T-helper 2 cell treated with Interferon-gamma antibody and Interleukin-4, amounts not matched to agents 5 μg/mL and 100 μg/mL, for 36 hours (primary cell): Measurements from ENCODE around the gene PGLYRP2.

ENCODE experiments used
- DNase-seq: peaks from one replicate; pipeline ENCODE4 v3.0.0; 2021; ENCODE audit warnings: low spot score
- H3K27ac Mint-ChIP-seq: one replicate; pipeline ENCODE4 v1.8.0; 2021; ENCODE audit warnings: mild to moderate bottlenecking, mixed read lengths
- H3K27me3 Mint-ChIP-seq: one replicate; pipeline ENCODE4 v1.8.0; 2021; ENCODE audit warnings: low read depth, mixed read lengths
- H3K36me3 Mint-ChIP-seq: one replicate; pipeline ENCODE4 v1.8.0; 2021; ENCODE audit warnings: low read depth, mixed read lengths
- H3K4me1 Mint-ChIP-seq: one replicate; pipeline ENCODE4 v1.8.0; 2021; ENCODE audit warnings: low read depth, mixed read lengths
- H3K4me3 Mint-ChIP-seq: one replicate; pipeline ENCODE4 v1.8.0; 2022; ENCODE audit warnings: mild to moderate bottlenecking, moderate library complexity, mixed read lengths
- H3K9me3 Mint-ChIP-seq: one replicate; pipeline ENCODE4 v1.8.0; 2021; ENCODE audit warnings: mixed read lengths

Gene PGLYRP2

GRCh38 chr19:15444505-15445226 is 34.6 kb downstream of the PGLYRP2 start:
- H3K36me3 Mint-ChIP-seq = peaks cover 10% of the 10 kb centered on the region
- no peak overlapping the region for H3K4me3 Mint-ChIP-seq
- H3K9me3 Mint-ChIP-seq = no peaks in the 10 kb centered on the region
- no peaks in the 10 kb centered on the region for H3K4me1 Mint-ChIP-seq
- H3K27ac Mint-ChIP-seq = no peak overlapping the region
- no peaks in the 10 kb centered on the region for H3K27me3 Mint-ChIP-seq
- no peak for DNase-seq

DNA sequence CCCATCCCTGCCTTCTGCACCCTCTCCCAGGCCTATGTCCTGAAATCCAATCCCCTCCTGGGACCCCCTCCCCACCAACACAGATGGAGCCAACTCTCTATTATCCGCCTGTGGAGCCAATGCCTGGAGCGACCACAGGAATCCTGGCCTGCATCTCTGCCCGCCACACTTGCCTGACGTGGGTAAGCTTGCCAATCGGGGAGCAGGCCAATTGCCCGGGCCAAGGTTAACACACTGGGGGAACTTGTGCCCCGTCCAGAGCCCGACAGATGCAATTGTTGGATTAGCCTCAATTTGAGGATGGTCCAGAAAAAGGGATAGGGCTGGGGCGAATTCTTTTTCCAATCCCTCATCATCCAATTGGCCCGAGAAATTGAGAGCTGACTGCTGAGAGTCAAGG is 35.5 kb downstream of the PGLYRP2 start:
- no peak for DNase-seq
- no peaks in the 10 kb centered on the region for H3K27me3 Mint-ChIP-seq

DNA sequence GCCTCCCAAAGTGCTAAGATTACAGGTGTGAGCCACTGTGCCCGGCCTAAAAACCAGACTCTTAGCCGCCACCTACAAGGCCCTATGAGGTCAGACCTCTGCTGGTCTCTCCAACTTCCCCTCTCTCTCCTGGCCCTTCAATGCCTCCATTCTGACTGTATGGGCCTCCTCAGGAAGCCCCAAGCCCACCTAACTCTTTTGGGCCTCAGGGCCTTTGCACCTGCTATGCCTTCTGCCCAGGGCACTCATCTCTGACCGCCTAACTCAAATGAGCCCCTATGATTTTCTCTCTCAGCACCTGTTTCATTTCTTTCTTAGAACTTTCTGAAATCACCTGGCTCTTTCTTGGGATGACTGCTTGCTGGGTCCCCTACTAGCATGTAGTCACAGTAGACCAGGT is 36.0 kb downstream of the PGLYRP2 start:
- no peaks in the 10 kb centered on the region for H3K4me1 Mint-ChIP-seq
- peaks cover 7% of the 10 kb centered on the region for H3K36me3 Mint-ChIP-seq

More for the DNA sequence above, 35.5 kb downstream of the PGLYRP2 start:
- Mint-ChIP-seq H3K4me1 (no peaks in the 10 kb centered on the region), H3K4me3 (no peak overlapping the region), H3K27ac (no peak overlapping the region), H3K9me3 (no peaks in the 10 kb centered on the region), H3K36me3 (peaks cover 10% of the 10 kb centered on the region)

DNA sequence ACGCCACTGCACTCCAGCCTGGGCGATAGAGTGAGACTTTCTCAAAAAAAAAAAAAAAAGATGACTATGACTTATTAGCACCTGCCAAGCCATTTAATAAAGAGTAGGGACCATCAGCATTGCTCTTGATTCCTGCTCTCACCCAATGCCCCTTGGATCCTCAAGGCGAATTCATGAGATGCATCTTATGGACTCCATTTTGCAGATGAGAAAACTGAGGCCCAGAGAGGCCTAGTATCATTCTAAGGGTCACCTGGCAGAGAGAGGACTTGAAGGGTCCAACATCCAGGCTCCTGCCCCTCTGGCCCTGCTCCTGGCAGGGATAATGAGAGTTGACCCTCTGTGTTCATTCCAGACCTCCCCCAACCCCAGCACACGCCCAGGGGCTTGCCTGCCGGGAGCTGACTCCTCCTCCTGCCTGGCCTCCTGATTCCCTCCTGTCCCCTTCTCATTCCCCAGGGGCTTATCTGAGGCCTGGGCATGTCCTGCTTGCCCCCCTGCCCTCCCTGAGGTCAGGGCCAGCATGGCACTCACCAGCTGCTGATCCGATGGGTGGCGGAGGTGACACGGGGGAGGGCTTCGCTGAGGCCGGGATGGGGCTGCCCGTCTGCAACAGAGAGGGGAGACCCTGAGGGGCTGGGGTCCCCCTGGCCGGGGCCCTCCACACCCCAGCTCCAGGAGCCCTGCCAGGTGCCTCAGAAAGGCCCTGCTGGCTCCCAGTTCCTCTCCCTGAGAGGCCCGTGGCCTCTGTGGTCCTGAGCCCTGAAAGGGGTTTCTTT is 37.0 kb downstream of the PGLYRP2 start:
- no peak overlapping the region for H3K27ac Mint-ChIP-seq
- peaks cover 3% of the 10 kb centered on the region for H3K36me3 Mint-ChIP-seq
- H3K4me1 Mint-ChIP-seq = no peaks in the 10 kb centered on the region
- no peaks in the 10 kb centered on the region for H3K27me3 Mint-ChIP-seq
- no peak overlapping the region for H3K4me3 Mint-ChIP-seq
- no peak for DNase-seq
- H3K9me3 Mint-ChIP-seq = no peaks in the 10 kb centered on the region

More for the DNA sequence above, 36.0 kb downstream of the PGLYRP2 start:
- no peaks in the 10 kb centered on the region for H3K27me3 Mint-ChIP-seq
- H3K4me3 Mint-ChIP-seq = no peak overlapping the region
- no peak for DNase-seq
- no peak overlapping the region for H3K27ac Mint-ChIP-seq
- no peaks in the 10 kb centered on the region for H3K9me3 Mint-ChIP-seq

GRCh38 chr19:15441317-15441716 is 38.0 kb downstream of the PGLYRP2 start:
- no peaks in the 10 kb centered on the region for H3K9me3 Mint-ChIP-seq
- no peak overlapping the region for H3K4me3 Mint-ChIP-seq
- no peaks in the 10 kb centered on the region for H3K36me3 Mint-ChIP-seq
- no peak for DNase-seq
- H3K27ac Mint-ChIP-seq = no peak overlapping the region
- H3K27me3 Mint-ChIP-seq = no peaks in the 10 kb centered on the region
- peaks cover under 1% of the 10 kb centered on the region for H3K4me1 Mint-ChIP-seq

DNA sequence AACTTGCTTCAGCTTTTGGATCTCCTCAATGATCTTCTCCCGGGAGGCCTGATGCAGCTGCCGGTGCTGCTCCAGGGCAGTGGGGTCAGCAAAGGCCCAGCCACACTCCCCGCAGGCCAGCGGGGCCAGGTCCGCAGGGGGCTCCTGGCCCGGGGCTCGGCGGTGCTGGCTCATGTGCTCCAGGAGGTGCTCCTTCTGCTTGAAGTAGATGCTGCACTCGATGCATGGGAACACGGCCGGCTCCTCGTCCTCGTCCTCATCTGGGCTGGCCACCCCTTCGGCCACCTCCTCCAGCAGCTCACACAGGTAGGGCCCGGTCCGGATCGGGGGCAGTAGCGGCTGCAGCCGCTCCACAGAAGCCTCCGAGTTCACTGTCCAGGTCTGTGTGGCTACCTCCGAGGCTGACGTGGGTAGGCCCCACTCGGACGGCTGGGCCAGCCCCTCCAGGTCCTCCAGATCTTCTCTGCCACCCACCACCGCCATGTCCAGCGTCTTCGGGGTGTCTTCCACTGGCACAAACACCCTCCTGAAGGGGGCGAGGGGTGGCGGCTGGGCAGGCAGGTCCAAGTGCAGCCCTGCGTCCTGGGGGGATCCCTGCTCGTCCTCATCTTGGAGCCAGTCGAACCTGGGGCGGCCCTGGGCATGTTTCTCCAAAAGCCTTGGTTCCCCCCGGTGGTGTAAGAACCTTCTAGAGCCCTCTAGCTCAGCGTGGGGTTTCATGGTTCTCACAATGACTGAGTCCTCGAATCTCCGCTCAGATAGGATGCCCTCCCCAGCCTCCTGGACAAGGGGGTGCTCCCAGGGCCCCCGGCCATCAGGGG is 39.3 kb downstream of the PGLYRP2 start:
- Mint-ChIP-seq H3K4me3 (no peak overlapping the region), H3K36me3 (no peaks in the 10 kb centered on the region), H3K27me3 (no peaks in the 10 kb centered on the region), H3K27ac (no peak overlapping the region), H3K9me3 (no peaks in the 10 kb centered on the region), H3K4me1 (peaks cover 2% of the 10 kb centered on the region)
- no peak for DNase-seq

GRCh38 chr19:15439078-15439799 is 40.1 kb downstream of the PGLYRP2 start:
- H3K4me1 Mint-ChIP-seq = peaks cover 2% of the 10 kb centered on the region
- no peaks in the 10 kb centered on the region for H3K9me3 Mint-ChIP-seq
- H3K27ac Mint-ChIP-seq = no peak overlapping the region
- no peak for DNase-seq
- no peak overlapping the region for H3K4me3 Mint-ChIP-seq
- no peaks in the 10 kb centered on the region for H3K27me3 Mint-ChIP-seq
- no peaks in the 10 kb centered on the region for H3K36me3 Mint-ChIP-seq

GRCh38 chr19:15438577-15438976 is 40.7 kb downstream of the PGLYRP2 start:
- no peak overlapping the region for H3K4me3 Mint-ChIP-seq
- no peaks in the 10 kb centered on the region for H3K27me3 Mint-ChIP-seq
- H3K9me3 Mint-ChIP-seq = no peaks in the 10 kb centered on the region
- H3K27ac Mint-ChIP-seq = no peak overlapping the region
- no peak for DNase-seq
- peaks cover 2% of the 10 kb centered on the region for H3K4me1 Mint-ChIP-seq
- H3K36me3 Mint-ChIP-seq = no peaks in the 10 kb centered on the region

DNA sequence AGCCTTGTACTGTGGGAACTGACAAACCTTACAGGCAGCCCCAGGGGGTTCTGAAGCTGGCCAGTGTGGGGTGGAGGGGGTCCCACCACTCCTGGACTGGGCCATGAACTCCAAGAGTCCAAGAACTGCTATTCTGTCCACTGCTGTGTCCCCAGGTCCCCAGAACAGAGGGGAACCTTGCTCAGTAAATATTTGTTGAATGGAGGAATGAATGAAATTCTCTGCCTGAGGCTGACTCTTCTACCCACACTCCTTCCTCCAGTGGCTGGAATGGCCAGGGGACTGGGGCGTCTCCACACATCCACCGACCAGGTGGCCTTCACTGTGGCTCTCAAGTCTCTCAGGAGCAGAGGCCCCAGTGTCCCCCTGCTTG is 41.2 kb downstream of the PGLYRP2 start:
- peaks cover 6% of the 10 kb centered on the region for H3K4me1 Mint-ChIP-seq
- no peak overlapping the region for H3K4me3 Mint-ChIP-seq
- no peak for DNase-seq
- H3K36me3 Mint-ChIP-seq = no peaks in the 10 kb centered on the region
- H3K27ac Mint-ChIP-seq = no peak overlapping the region
- no peaks in the 10 kb centered on the region for H3K9me3 Mint-ChIP-seq
- H3K27me3 Mint-ChIP-seq = no peaks in the 10 kb centered on the region

GRCh38 chr19:15437355-15438123 is 41.8 kb downstream of the PGLYRP2 start:
- Mint-ChIP-seq H3K27ac (no peak overlapping the region), H3K36me3 (no peaks in the 10 kb centered on the region), H3K9me3 (no peaks in the 10 kb centered on the region), H3K27me3 (no peaks in the 10 kb centered on the region), H3K4me1 (peaks cover 8% of the 10 kb centered on the region), H3K4me3 (no peak overlapping the region)
- no peak for DNase-seq

- Mint-ChIP-seq H3K36me3 (peaks cover 3% of the 10 kb centered on the region), H3K9me3 (no peaks in the 10 kb centered on the region), H3K4me1 (peaks cover 10% of the 10 kb centered on the region), H3K27ac (no peak overlapping the region), H3K27me3 (no peaks in the 10 kb centered on the region), H3K4me3 (no peak overlapping the region)
- no peak for DNase-seq
Observed at GRCh38 chr19:15436826-15437110, 42.5 kb downstream of the PGLYRP2 start.

DNA sequence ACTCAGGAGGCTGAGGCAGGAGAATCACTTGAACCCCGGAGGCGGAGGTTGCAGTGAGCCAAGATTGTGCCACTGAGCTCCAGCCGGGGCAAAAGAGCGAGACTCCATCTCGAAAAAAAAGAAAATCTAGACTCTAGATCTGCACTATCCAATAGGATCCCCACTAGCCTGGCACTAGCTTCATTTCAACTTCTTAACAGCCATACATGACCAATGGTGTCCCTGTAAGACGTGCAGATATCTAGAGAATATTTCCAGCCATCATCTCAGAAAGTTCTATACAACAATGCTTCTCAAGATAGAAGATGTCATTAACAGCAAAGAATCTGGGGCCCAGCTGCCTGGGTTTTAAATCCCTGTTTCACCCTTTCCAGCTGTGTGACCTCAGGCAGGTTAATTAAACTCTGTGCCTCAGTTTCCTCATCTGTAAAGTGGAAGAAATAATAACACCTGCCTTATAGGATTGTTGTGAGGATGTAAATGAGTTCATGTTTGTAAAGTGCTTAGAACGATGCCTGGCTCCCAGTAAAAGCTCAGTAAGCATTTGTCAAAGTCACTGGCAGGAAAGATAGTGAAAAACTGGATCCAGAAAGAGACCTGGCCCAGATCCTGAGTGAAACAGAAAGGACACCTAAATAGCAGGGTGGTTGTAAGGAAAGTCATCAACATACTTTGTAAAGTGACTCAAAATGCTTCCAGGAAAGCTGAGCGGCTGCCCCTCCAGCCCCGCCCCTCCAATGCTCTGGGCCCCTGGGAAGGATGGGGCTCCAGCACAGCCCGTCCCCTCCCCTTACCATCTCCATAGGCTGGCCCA is 43.1 kb downstream of the PGLYRP2 start:
- Mint-ChIP-seq H3K4me3 (no peak overlapping the region), H3K36me3 (peaks cover 7% of the 10 kb centered on the region), H3K27ac (no peak overlapping the region), H3K4me1 (peaks cover 16% of the 10 kb centered on the region), H3K27me3 (no peaks in the 10 kb centered on the region), H3K9me3 (no peaks in the 10 kb centered on the region)
- no peak for DNase-seq
